BJ (cell line): ENCODE measurements around the gene LRRC74B. TPM values are rescaled to one million over a fixed set of nuclear protein-coding genes. Genes with fewer than 3 reads are reported as not detected.

Experiments
- CTCF ChIA-PET: fragments of 350-600 bp; formaldehyde crosslinking; extraction: SDS; loops from one replicate; lab custom pipeline; 2021; ENCODE audit warnings: antibody characterized with exemption, inconsistent platforms; lab: Yijun Ruan, JAX
- POLR2A ChIA-PET: fragments of 300-600 bp; sonication (Branson Sonifier 250); formaldehyde crosslinking; extraction: SDS; loops from one replicate; lab custom pipeline; 2021; ENCODE audit warnings: antibody characterized with exemption; lab: Charles Lee
- DNase-seq: peaks from one replicate; pipeline ENCODE4 v3.0.0-alpha.2; 2011; ENCODE audit warnings: low read depth
- H3K27me3 ChIP-seq: 2 replicates; pipeline ENCODE4 v1.6.0; 2011; ENCODE audit warnings: low read length; ENCODE audit not compliant: control insufficient read depth, insufficient read depth
- H3K36me3 ChIP-seq: 2 replicates; pipeline ENCODE4 v1.5.1; 2011; ENCODE audit warnings: low read length; ENCODE audit not compliant: control insufficient read depth, insufficient read depth
- H3K4me3 ChIP-seq: 2 replicates; pipeline ENCODE4 v1.5.1; 2011; ENCODE audit warnings: low read depth, mild to moderate bottlenecking, control low read depth, low read length
- polyA plus RNA-seq: library from polyadenylated mRNA; depleted of rRNA; stranded (reverse); fragments of >200 nt; gene quantifications from 2 replicates; pipeline ENCODE4 v1.2.3, GENCODE V29; 2011
- TF ChIP-seq, protein P1 (sequence below): IDR thresholded peaks from 2 replicates; pipeline ENCODE4 v1.5.1; 2011; ENCODE audit warnings: low read depth, mild to moderate bottlenecking, control low read depth, inconsistent platforms, low read length, moderate library complexity; ENCODE audit not compliant: insufficient read depth

Gene LRRC74B
- polyA plus RNA-seq, 1 experiment: not detected

DNA sequence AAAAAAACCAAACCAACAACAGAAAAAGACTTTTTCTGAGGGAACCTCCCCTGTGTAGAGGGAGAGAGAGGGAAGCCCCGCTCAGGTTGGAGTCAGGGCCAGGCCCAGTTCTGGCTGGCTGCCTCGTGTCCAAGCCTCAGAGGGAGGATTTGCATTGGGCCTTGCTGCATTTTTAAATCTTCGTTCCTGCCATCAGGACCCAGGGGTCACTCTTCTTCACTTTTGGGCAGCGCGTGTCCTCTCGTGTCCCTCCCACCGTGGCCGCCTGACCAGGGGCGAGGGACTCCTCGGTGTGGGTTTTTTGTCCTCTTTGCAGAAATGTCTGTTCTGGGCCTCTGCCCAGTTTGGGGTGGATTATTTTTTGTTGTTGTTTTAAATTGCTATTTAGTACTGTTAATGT, 57.9 kb downstream of the LRRC74B start:
- TF ChIP-seq, protein P1, sequence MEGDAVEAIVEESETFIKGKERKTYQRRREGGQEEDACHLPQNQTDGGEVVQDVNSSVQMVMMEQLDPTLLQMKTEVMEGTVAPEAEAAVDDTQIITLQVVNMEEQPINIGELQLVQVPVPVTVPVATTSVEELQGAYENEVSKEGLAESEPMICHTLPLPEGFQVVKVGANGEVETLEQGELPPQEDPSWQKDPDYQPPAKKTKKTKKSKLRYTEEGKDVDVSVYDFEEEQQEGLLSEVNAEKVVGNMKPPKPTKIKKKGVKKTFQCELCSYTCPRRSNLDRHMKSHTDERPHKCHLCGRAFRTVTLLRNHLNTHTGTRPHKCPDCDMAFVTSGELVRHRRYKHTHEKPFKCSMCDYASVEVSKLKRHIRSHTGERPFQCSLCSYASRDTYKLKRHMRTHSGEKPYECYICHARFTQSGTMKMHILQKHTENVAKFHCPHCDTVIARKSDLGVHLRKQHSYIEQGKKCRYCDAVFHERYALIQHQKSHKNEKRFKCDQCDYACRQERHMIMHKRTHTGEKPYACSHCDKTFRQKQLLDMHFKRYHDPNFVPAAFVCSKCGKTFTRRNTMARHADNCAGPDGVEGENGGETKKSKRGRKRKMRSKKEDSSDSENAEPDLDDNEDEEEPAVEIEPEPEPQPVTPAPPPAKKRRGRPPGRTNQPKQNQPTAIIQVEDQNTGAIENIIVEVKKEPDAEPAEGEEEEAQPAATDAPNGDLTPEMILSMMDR: no peak
- ChIA-PET POLR2A (no interaction called here), CTCF (interaction anchor here (0.6 to 1.8 kb wide), 11 partner anchors 11 to 114 kb away, joined by 3 to 10 read pairs (median 5); partner anchors contain the start of gene THAP7)
- Histone ChIP-seq H3K27me3 (no peaks in the 10 kb centered on the region), H3K4me3 (no peak overlapping the region), H3K36me3 (no peaks in the 10 kb centered on the region)
- DNase-seq: no peak

DNA sequence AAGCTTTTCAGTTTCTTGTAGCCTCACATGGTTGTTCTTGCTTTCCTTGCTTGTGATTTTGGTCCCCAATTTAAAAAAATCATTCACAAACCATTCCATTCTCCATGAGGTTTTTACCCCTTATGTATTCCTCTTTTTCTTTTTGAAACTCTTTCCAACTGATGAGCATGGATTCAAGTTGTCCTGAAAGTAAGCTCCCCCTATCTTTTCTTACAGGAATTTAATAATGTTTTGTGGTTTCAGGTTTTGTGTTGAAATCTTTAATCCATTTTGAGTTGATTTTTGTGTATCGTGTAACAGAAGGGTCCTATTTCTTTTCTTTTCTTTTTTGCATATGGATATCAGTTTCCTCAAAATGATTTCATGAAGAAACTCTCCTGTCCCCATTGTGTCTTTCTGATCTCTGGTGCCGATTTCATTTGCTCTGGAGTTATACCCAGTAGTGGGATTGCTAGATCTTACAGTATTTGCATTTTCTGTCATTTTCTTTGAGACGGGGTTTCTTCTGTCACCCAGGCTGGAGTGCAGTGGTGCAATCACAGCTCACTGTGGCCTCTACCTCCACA, 58.5 kb downstream of the LRRC74B start:
- Histone ChIP-seq H3K36me3 (no peaks in the 10 kb centered on the region), H3K27me3 (no peaks in the 10 kb centered on the region), H3K4me3 (no peak overlapping the region)
- ChIA-PET POLR2A (no interaction called here), CTCF (no interaction called here)
- no peak for DNase-seq
- TF ChIP-seq, protein P1: 0 out of 2 replicates have a peak, but pooled peaks have one; percentile 9

DNA sequence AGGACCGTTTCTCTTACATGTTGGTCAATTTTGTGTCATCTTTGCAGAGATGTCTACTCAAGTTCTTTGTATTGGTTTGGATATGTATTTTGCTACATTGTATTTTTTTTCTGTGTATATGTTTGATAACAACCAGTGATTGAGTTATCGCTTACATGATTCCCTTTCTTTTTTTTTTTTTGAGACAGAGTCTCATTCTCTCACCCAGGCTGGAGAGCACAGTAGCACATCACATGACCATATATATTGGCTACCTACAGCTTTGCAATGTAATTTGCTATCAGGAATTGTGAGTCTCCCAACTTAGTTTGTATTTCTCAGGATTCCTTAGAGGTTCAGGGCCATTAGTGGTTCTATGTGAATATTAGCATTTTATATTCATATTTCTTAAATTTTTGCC, 59.5 kb downstream of the LRRC74B start:
- H3K4me3 ChIP-seq: no peak overlapping the region
- no peaks in the 10 kb centered on the region for H3K36me3 ChIP-seq
- TF ChIP-seq, protein P1: no peak
- no peaks in the 10 kb centered on the region for H3K27me3 ChIP-seq
- ChIA-PET CTCF (no interaction called here), POLR2A (no interaction called here)
- DNase-seq: no peak

DNA sequence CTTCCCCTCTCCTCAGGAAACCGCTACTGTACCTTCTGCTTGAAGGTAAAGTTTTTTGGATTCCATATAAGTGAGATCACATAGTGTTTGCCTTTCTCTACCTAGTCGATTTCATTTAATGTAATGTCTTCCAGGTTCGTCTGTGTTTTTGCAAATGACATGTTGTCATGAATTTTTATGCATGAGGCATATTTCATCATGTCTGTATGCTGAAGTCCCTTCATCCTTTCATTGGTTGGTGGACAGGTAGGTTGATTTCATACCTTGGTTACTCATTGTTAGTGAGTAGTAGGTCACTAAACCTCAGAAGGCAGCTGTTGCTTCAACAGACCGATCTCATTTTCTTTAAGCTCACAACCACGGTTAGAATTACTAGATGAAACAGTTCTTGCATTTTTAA, 60.3 kb downstream of the LRRC74B start:
- POLR2A ChIA-PET: no interaction called here
- Histone ChIP-seq H3K36me3 (no peaks in the 10 kb centered on the region), H3K27me3 (no peaks in the 10 kb centered on the region), H3K4me3 (no peak overlapping the region)
- no peak for DNase-seq
- CTCF ChIA-PET: no interaction called here
- TF ChIP-seq, protein P1: no peak

DNA sequence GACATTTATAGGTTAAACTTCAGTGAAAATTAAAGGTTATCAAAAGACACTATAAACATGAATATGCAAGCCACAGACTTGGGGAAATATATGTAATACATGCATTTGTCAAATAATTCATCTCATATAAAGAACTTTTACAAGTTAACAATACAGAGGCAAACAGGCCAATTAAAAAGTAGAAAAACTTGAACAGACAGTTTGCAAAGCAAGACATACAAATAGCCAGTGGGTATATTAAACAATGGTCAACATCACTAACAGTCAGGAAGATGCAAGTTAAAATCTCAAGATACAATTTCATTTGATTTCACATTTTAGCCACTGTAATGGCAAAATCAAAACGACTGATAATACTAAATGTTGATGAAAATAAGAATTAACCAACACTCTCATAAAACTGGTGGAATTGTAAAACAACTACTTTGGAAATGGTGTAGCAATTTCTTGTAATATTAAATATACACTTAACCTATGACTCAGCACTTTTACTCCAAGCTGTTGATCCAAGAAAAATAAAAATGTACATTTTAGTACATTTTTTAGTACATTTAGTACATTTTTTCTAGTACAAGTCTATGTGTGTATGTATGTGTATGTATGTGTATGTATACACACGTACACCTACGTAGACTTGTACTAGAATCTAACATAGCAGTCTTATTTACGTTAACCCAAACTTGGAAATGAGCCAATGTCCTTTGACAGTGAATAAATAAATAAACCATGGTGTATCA, 62.8 kb downstream of the LRRC74B start:
- POLR2A ChIA-PET: no interaction called here
- no peak for DNase-seq
- CTCF ChIA-PET: interaction anchor here (1.2 kb wide), 1 partner anchor 191 kb away, joined by 3 read pairs; the partner anchor contains the start of gene CRKL
- Histone ChIP-seq H3K36me3 (no peaks in the 10 kb centered on the region), H3K4me3 (no peak overlapping the region), H3K27me3 (no peaks in the 10 kb centered on the region)
- TF ChIP-seq, protein P1: no peak
